ENCODE measurements around the gene CHMP6. TPM values are rescaled to one million over a fixed set of nuclear protein-coding genes. Genes with fewer than 3 reads are reported as not detected.
"Not testable (repeated sequence)": the region's sequence is repeated elsewhere in the genome, so short reads cannot be mapped to it uniquely, and the experiment has no call there.

CHMP6 gene
- polyA plus RNA-seq, 3 donors = 14.8 to 27.8 (median 26.4) TPM

GRCh38 chr17:81002013-81002384 lies 10.4 kb downstream of the CHMP6 start:
- no peak overlapping the region for H3K27ac ChIP-seq (ENCODE audit: low read depth, low read length)
- WGBS, 3 donors = 69 to 78% (median 72%) methylated on average over 10 of the region's 10 CpGs

GRCh38 chr17:81002409-81003361 lies 11.0 kb downstream of the CHMP6 start:
- H3K27ac ChIP-seq (ENCODE audit: low read depth, low read length) = no peak overlapping the region
- WGBS, 3 donors = 43 to 49% (median 44%) methylated on average over 20 to 21 of the region's 21 CpGs

GRCh38 chr17:81003711-81004475 lies 12.3 kb downstream of the CHMP6 start:
- WGBS, 3 donors = 3 to 4% (median 3%) methylated on average over 56 to 71 of the region's 72 CpGs

GRCh38 chr17:81006891-81007290 lies 15.2 kb downstream of the CHMP6 start:
- WGBS, 3 donors = 69 to 73% (median 71%) methylated on average over 10 of the region's 10 CpGs

More at GRCh38 chr17:81003711-81004475, 12.3 kb downstream of the CHMP6 start:
- H3K27ac ChIP-seq (ENCODE audit: low read depth, low read length) = no peak overlapping the region

GRCh38 chr17:81008140-81008539 lies 16.5 kb downstream of the CHMP6 start:
- WGBS, 3 donors = 83 to 87% (median 87%) methylated on average over 11 of the region's 11 CpGs

More at GRCh38 chr17:81006891-81007290, 15.2 kb downstream of the CHMP6 start:
- no peak overlapping the region for H3K27ac ChIP-seq (ENCODE audit: low read depth, low read length)

GRCh38 chr17:81009136-81009535 lies 17.5 kb downstream of the CHMP6 start:
- H3K27ac ChIP-seq (ENCODE audit: low read depth, low read length) = no peak overlapping the region
- 75 to 90% (median 79%) methylated on average over 14 of the region's 14 CpGs for WGBS, 3 donors

More at GRCh38 chr17:81008140-81008539, 16.5 kb downstream of the CHMP6 start:
- H3K27ac ChIP-seq (ENCODE audit: low read depth, low read length) = no peak overlapping the region

- 61 to 91% (median 85%) methylated on average over 2 of the region's 2 CpGs for WGBS, 3 donors
- no peak overlapping the region for H3K27ac ChIP-seq (ENCODE audit: low read depth, low read length)
Observed at GRCh38 chr17:81010935-81011334, 19.3 kb downstream of the CHMP6 start.

GRCh38 chr17:81011951-81012350 lies 20.3 kb downstream of the CHMP6 start:
- 62 to 83% (median 80%) methylated on average over 3 of the region's 3 CpGs for WGBS, 3 donors

GRCh38 chr17:81012574-81013447 lies 21.2 kb downstream of the CHMP6 start:
- no peak overlapping the region for H3K27ac ChIP-seq (ENCODE audit: low read depth, low read length)
- WGBS, 3 donors = 88 to 91% (median 91%) methylated on average over 13 of the region's 13 CpGs

More at GRCh38 chr17:81011951-81012350, 20.3 kb downstream of the CHMP6 start:
- H3K27ac ChIP-seq (ENCODE audit: low read depth, low read length) = no peak overlapping the region

GRCh38 chr17:81013642-81014041 lies 22.0 kb downstream of the CHMP6 start:
- no peak overlapping the region for H3K27ac ChIP-seq (ENCODE audit: low read depth, low read length)
- WGBS, 3 donors = 68 to 75% (median 72%) methylated on average over 6 of the region's 6 CpGs

GRCh38 chr17:81015136-81015535 lies 23.5 kb downstream of the CHMP6 start:
- no peak overlapping the region for H3K27ac ChIP-seq (ENCODE audit: low read depth, low read length)
- WGBS, 3 donors = 92 to 100% (median 95%) methylated on average over 1 of the region's 1 CpG

- 90 to 97% (median 95%) methylated on average over 2 of the region's 2 CpGs for WGBS, 3 donors
- H3K27ac ChIP-seq (ENCODE audit: low read depth, low read length) = no peak overlapping the region
Observed at GRCh38 chr17:81016575-81016974, 24.9 kb downstream of the CHMP6 start.

GRCh38 chr17:81017330-81017729 lies 25.7 kb downstream of the CHMP6 start:
- H3K27ac ChIP-seq (ENCODE audit: low read depth, low read length) = not testable (repeated sequence)
- WGBS, 3 donors = 94 to 100% (median 97%) methylated on average over 4 of the region's 4 CpGs

GRCh38 chr17:81018044-81018802 lies 26.6 kb downstream of the CHMP6 start:
- no peak overlapping the region for H3K27ac ChIP-seq (ENCODE audit: low read depth, low read length)
- 7 to 25% (median 10%) methylated on average over 29 of the region's 29 CpGs for WGBS, 3 donors

- WGBS, 3 donors = 81 to 91% (median 83%) methylated on average over 23 to 24 of the region's 24 CpGs
- no peak overlapping the region for H3K27ac ChIP-seq (ENCODE audit: low read depth, low read length)
Observed at GRCh38 chr17:81019563-81020442, 28.2 kb downstream of the CHMP6 start.

GRCh38 chr17:81020443-81020766 lies 28.8 kb downstream of the CHMP6 start:
- 85 to 89% (median 87%) methylated on average over 11 of the region's 11 CpGs for WGBS, 3 donors
- no peak overlapping the region for H3K27ac ChIP-seq (ENCODE audit: low read depth, low read length)
